ENCODE measurements around the gene EEF1AKMT2. TPM values are rescaled to one million over a fixed set of nuclear protein-coding genes. Genes with fewer than 3 reads are reported as not detected.
A peak's percentile ranks its signal among the peaks of the same experiment; 100 is the strongest.

Gene EEF1AKMT2
- total RNA-seq, 1 donor from 2014 or later, result 17.0 TPM

DNA sequence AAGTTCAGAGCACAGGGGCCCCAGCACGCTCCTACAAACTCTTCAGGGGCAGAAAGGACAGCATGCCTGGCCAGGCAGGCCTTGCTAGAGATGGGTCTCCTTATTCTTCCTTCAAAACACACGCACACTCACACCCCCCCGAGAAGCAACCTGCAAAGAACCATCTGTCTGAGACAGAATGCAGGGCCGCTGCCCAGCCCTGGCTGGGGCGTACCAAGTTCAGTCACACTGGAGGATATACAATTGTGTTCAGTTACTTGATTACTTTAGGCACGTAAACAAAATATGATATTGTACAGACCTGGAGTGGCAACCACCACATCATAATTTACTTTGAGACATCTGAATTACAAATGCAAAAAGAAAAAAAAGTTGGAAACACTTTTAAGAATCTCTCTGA is 53.2 kb downstream of the EEF1AKMT2 start:
- H3K4me3 ChIP-seq (ENCODE audit: low read depth, low read length), result no peak overlapping the region
- DNase-seq (ENCODE audit: low read depth), result no peak
- TF ChIP-seq, protein P1, sequence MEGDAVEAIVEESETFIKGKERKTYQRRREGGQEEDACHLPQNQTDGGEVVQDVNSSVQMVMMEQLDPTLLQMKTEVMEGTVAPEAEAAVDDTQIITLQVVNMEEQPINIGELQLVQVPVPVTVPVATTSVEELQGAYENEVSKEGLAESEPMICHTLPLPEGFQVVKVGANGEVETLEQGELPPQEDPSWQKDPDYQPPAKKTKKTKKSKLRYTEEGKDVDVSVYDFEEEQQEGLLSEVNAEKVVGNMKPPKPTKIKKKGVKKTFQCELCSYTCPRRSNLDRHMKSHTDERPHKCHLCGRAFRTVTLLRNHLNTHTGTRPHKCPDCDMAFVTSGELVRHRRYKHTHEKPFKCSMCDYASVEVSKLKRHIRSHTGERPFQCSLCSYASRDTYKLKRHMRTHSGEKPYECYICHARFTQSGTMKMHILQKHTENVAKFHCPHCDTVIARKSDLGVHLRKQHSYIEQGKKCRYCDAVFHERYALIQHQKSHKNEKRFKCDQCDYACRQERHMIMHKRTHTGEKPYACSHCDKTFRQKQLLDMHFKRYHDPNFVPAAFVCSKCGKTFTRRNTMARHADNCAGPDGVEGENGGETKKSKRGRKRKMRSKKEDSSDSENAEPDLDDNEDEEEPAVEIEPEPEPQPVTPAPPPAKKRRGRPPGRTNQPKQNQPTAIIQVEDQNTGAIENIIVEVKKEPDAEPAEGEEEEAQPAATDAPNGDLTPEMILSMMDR (conservative IDR thresholded peaks at IDR 0.05; ENCODE audit: low read depth, low read length), result no peak

DNA sequence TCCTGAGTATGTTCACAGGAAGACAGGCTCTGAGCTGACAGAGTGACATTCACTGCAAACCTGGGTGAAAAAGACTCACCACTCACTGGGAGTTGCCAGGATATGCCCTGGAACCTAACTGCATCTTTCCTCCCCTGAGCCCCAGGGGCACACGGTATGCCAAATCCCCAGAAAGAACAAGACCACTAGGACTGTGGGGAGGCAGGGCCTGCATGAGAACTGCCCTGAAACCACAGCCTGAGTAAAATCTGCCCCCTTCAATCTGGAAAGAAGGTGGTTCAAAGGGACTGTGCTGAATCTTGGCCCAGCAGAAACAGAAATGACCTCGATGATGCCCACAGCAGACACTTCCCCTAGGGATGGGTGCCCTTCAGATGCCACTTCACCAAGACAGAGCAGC is 54.0 kb downstream of the EEF1AKMT2 start:
- TF ChIP-seq, protein P1 (conservative IDR thresholded peaks at IDR 0.05; ENCODE audit: low read depth, low read length), result no peak
- no peak for DNase-seq (ENCODE audit: low read depth)
- no peak overlapping the region for H3K4me3 ChIP-seq (ENCODE audit: low read depth, low read length)

DNA sequence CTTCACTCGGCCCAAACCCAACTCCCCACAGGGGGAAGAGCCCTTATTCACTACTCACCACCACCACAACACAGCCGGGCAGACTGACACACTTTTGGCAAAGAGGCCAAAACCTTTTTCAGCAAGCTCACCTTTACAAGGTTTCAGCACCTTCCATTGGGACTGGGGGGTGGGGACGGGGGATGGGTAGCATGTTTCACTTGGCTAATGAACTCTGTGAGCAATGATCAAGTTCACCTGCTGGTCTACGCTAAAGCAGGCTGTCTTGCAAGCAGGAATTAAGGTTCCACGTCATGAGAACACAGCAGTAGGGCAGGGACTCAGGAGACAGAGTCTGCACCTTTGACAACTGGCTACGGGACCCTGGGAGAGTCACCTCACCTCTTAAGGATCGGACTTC is 54.5 kb downstream of the EEF1AKMT2 start:
- DNase-seq (ENCODE audit: low read depth), result no peak
- peak overlapping the region; percentile 20 for H3K4me3 ChIP-seq (ENCODE audit: low read depth, low read length)
- TF ChIP-seq, protein P1 (conservative IDR thresholded peaks at IDR 0.05; ENCODE audit: low read depth, low read length), result no peak

DNA sequence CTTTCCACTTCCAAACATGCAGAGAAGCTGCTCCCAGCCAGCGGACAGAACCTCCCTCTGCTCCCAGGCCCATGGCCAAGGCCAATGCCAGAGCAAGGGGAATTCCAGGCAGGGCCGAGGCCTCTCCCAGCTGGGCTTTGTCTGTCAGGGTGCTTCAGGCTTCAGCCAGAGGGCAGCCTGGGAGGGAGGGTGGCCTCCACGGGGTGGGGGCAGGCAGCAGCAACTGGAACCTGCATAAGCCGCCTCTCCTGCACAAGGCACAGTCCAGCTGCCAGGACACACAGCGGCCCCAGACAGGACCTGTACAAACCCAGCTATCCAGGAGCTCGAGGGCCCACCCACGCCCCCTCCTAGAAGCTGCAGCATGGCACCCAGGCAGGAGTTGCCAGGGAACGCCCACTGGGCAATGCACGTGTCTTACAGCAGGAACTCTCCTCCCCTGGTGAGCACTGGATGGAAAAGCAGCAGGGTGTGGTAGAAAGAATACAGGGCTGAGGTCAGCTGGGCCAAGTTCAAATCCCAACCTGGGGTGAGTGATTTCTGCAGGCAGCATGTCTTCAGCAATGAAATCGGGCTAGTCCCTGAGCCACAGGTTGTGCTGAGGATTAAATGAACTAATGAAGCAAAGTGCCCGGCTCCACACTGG is 55.1 kb downstream of the EEF1AKMT2 start:
- TF ChIP-seq, protein P1 (conservative IDR thresholded peaks at IDR 0.05; ENCODE audit: low read depth, low read length), result peak; percentile 10
- DNase-seq (ENCODE audit: low read depth), result no peak
- peak overlapping the region; percentile 20 for H3K4me3 ChIP-seq (ENCODE audit: low read depth, low read length)

DNA sequence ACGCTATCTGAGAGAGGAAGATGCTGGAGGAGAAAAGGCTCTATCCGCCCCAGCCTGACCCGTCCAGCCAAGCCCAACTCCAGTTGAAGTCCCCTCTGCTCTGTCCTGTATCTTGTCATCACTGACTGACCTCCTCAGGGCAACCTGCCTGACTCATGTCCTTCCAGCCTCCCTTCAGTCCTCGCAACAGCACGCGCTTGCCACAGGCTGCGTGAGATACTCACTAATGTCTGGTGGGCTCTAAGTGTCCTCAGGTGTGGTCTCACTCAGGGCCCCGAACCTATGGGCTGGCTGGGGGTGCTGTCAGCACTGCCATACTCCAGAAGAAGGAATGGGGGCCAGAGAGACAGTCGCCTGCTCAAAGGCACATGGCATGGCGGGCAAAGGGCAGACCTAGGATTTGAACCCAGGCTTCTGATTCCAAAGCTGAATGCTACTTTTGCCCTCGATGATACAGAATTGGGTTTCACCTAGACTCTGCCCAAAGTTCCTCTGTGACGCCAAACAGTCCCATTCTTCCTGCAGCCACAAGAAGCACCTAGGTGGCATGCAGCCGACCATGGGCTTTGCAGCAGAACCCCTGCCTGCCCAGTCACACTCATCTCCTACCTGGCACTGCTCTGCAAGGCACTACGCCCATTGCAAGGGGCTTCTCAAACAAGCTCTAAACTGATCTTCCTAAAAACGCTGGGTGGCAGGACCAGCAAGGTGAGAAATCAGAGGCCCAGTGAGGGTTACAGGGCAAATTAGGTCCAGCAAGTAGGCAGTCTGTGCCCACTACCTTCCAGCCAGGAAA is 56.0 kb downstream of the EEF1AKMT2 start:
- TF ChIP-seq, protein P1 (conservative IDR thresholded peaks at IDR 0.05; ENCODE audit: low read depth, low read length), result no peak
- no peak for DNase-seq (ENCODE audit: low read depth)
- H3K4me3 ChIP-seq (ENCODE audit: low read depth, low read length), result peak overlapping the region; percentile 20

- TF ChIP-seq, protein P1 (conservative IDR thresholded peaks at IDR 0.05; ENCODE audit: low read depth, low read length), result no peak
- DNase-seq (ENCODE audit: low read depth), result no peak
These were observed 57.1 kb downstream of the EEF1AKMT2 start for GRCh38 chr10:124734311-124735166.

More at GRCh38 chr10:124734311-124735166, 57.1 kb downstream of the EEF1AKMT2 start:
- H3K4me3 ChIP-seq (ENCODE audit: low read depth, low read length), result no peak overlapping the region

All from epithelial cell of proximal tubule (primary cell).